Testis (tissue), 2 donors: Measurements from ENCODE around the gene NEUROG2.

ENCODE experiments used
- CTCF ChIP-seq, 3 experiments: fragments of 450-650 bp in 2 of 3; fragments of 200-600 bp in 1 of 3; sonication (generic) in 1 of 3; IDR thresholded peaks; one replicate each; pipeline ENCODE4 v1.5.1; 2016 to 2019; ENCODE audit warnings: antibody characterized with exemption in 3 of 3, mild to moderate bottlenecking in 2 of 3, moderate library complexity in 1 of 3
- POLR2A ChIP-seq: fragments of 450-650 bp; IDR thresholded peaks from one replicate; pipeline ENCODE4 v1.6.1; 2017; ENCODE audit warnings: antibody characterized with exemption, mild to moderate bottlenecking, moderate library complexity

DNA sequence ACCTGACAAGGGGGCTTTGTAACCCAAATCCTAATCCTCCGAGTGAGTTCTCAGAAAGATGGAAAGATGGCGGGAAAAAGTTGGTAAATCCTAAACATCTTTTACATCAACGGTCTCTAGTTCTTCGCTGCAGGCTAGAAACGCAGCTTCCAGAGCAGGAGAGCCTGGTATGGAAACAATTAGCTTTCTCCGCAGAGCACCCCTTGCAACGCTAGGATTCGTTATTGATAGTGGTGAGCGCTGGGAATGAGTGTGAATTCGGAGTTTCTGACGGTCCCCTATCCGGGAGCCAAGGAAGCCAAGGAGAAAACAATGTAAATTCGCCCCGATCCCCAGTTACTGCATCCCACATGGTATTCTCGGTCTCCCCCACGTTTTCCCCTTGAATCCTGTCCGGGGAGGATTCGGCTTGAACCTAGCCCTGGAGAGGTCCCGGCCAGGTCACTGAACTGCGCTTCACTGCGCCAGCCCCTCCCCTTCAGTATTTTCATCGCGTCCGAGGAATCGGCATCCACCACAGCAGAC is 4.7 kb upstream of the NEUROG2 start:
- TF ChIP-seq CTCF (IDR thresholded peaks at IDR 0.05): no peak
- TF ChIP-seq POLR2A: no peak
